ENCODE results near the gene GALNT10. TPM values are rescaled to one million over a fixed set of nuclear protein-coding genes. Genes with fewer than 3 reads are reported as not detected.
A peak's percentile ranks its signal among the peaks of the same experiment; 100 is the strongest.

Gene GALNT10
- total and polyA plus RNA-seq, 10 donors: 7.6 to 50.2 (median 43.5) TPM

DNA sequence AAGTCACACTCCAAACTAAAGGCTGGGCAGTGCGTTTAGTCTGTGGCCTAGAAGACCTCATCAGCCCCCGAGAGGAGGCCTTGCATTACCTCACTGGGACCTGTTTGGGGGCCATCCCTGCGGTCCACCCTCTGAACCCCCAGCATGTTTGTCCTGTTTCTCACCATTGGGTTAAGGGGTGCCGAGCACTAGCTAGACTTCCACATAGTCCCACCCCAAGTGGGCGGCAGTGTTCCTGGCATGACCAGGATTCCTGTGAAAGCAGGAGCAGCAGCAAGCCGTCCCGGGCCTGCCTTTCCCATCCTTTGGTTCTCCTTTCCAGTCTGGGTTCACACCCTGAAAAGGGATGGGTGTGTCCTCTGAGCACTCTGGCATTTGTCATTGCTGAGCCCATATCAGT is 228.7 kb downstream of the GALNT10 start:
- no peak overlapping the region for H3K4me3 ChIP-seq
- 89 to 94% (median 93%) methylated on average over 7 of the region's 7 CpGs for WGBS, 5 donors
- intact Hi-C loops (cut with DNase I; ENCODE audit: low total_unique reads): no loop called here
- H3K36me3 ChIP-seq: peaks cover 0 to 71% (median 16%) of the 10 kb centered on the region in 6 donors
- H3K27me3 ChIP-seq (replicated peaks in 1 of 7): no peaks in the 10 kb centered on the region
- no peak for TF ChIP-seq POLR2A (IDR thresholded peaks at IDR 0.05)
- no peak for TF ChIP-seq POLR2AphosphoS5 (IDR thresholded peaks at IDR 0.05)
- TF ChIP-seq, protein P1, sequence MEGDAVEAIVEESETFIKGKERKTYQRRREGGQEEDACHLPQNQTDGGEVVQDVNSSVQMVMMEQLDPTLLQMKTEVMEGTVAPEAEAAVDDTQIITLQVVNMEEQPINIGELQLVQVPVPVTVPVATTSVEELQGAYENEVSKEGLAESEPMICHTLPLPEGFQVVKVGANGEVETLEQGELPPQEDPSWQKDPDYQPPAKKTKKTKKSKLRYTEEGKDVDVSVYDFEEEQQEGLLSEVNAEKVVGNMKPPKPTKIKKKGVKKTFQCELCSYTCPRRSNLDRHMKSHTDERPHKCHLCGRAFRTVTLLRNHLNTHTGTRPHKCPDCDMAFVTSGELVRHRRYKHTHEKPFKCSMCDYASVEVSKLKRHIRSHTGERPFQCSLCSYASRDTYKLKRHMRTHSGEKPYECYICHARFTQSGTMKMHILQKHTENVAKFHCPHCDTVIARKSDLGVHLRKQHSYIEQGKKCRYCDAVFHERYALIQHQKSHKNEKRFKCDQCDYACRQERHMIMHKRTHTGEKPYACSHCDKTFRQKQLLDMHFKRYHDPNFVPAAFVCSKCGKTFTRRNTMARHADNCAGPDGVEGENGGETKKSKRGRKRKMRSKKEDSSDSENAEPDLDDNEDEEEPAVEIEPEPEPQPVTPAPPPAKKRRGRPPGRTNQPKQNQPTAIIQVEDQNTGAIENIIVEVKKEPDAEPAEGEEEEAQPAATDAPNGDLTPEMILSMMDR (IDR thresholded peaks at IDR 0.05 in 8 of 11, conservative IDR thresholded peaks at IDR 0.05 in 3 of 11): no peak
- no peak for DNase-seq
- peaks cover 0 to 7% (median 0%) of the 10 kb centered on the region in 6 donors for H3K4me1 ChIP-seq
- H3K9me3 ChIP-seq: peaks cover 0 to 10% (median 0%) of the 10 kb centered on the region in 8 donors
- no peak overlapping the region for H3K27ac ChIP-seq

GRCh38 chr5:154421868-154422267 is 231.3 kb downstream of the GALNT10 start:
- 72 to 85% (median 77%) methylated on average over 1 of the region's 1 CpG for WGBS, 5 donors
- intact Hi-C loops (cut with DNase I; ENCODE audit: low total_unique reads): no loop called here
- no peak for TF ChIP-seq POLR2AphosphoS5 (IDR thresholded peaks at IDR 0.05)
- TF ChIP-seq, protein P1 (IDR thresholded peaks at IDR 0.05 in 8 of 11, conservative IDR thresholded peaks at IDR 0.05 in 3 of 11): peak in 5 of 11 experiments; percentile 8 to 37 (median 32)
- Histone ChIP-seq H3K27me3 (replicated peaks in 1 of 7) (no peaks in the 10 kb centered on the region), H3K27ac (no peak overlapping the region), H3K4me1 (peaks cover 0 to 3% (median 0%) of the 10 kb centered on the region in 6 donors), H3K9me3 (peaks cover 0 to 10% (median 0%) of the 10 kb centered on the region in 8 donors), H3K36me3 (peaks cover 0 to 49% (median 11%) of the 10 kb centered on the region in 6 donors), H3K4me3 (no peak overlapping the region)
- DNase-seq: no peak

DNA sequence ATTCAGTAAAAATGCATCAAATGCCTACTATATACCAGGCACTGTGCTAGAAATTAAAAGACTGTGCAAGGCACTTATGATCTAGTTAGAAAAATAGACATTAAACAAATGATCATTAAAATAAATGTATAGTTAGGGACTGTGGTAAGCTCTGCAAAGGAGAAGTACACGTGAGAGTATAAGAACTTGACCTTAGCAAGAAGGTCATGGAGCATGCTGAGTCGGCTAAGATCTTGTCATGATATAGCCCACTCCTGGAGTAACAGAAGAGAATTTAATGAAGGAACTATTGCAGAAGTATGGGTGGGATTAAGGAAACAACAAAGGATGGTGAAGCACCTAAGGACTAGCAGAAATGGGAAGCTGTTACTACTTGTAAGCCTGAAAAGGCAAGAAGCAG is 231.8 kb downstream of the GALNT10 start:
- WGBS, 5 donors: 68 to 84% (median 78%) methylated on average over 2 of the region's 2 CpGs
- Histone ChIP-seq H3K4me1 (no peaks in the 10 kb centered on the region), H3K36me3 (peaks cover 0 to 44% (median 9%) of the 10 kb centered on the region in 6 donors), H3K27me3 (replicated peaks in 1 of 7) (no peaks in the 10 kb centered on the region), H3K27ac (no peak overlapping the region), H3K9me3 (peaks cover 0 to 10% (median 0%) of the 10 kb centered on the region in 8 donors), H3K4me3 (no peak overlapping the region)
- DNase-seq: no peak
- intact Hi-C loops (cut with DNase I; ENCODE audit: low total_unique reads): no loop called here
- TF ChIP-seq POLR2AphosphoS5 (IDR thresholded peaks at IDR 0.05) (no peak), POLR2A (IDR thresholded peaks at IDR 0.05) (no peak)
- TF ChIP-seq, protein P1 (IDR thresholded peaks at IDR 0.05 in 8 of 11, conservative IDR thresholded peaks at IDR 0.05 in 3 of 11): no peak

DNA sequence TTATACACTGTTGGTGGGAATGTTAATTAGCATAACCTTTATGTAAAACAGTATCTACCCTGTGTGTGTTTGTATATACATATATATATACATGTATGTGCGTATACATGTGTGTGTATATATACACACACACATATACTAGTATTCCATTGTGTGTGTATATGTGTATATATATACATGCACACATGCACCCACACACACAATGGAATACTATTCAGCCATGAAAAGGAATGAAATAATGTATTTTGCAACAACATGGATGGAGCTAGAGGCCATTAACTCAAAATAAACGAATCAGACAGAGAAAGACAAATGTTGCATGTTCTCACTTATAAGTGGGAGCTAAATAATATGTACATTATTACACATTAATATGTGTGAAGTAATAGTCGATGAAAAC is 237.7 kb downstream of the GALNT10 start:
- H3K27ac ChIP-seq: no peak overlapping the region
- 94 to 100% (median 96%) methylated on average over 3 of the region's 3 CpGs for WGBS, 5 donors
- no peaks in the 10 kb centered on the region for H3K27me3 ChIP-seq (replicated peaks in 1 of 7)
- no peaks in the 10 kb centered on the region for H3K4me1 ChIP-seq
- H3K4me3 ChIP-seq: no peak overlapping the region
- H3K36me3 ChIP-seq: peaks cover 0 to 12% (median 0%) of the 10 kb centered on the region in 6 donors
- no peak for DNase-seq
- intact Hi-C loops (cut with DNase I; ENCODE audit: low total_unique reads): no loop called here
- TF ChIP-seq POLR2A (IDR thresholded peaks at IDR 0.05): no peak
- TF ChIP-seq POLR2AphosphoS5 (IDR thresholded peaks at IDR 0.05): no peak
- TF ChIP-seq, protein P1 (IDR thresholded peaks at IDR 0.05 in 8 of 11, conservative IDR thresholded peaks at IDR 0.05 in 3 of 11): no peak
- H3K9me3 ChIP-seq: peaks cover 0 to 7% (median 0%) of the 10 kb centered on the region in 8 donors

Measured in spleen (tissue), 11 donors.